Sigmoid colon (tissue), 3 donors: Measurements from ENCODE around the gene CDK5R1.

Source experiments
- POLR2A ChIP-seq, 2 donors: fragments of 450-650 bp; IDR thresholded peaks; one replicate each; pipeline ENCODE4 v1.6.1; 2016; ENCODE audit warnings: antibody characterized with exemption in 2 of 2, mild to moderate bottlenecking in 2 of 2, moderate library complexity in 2 of 2
- TF ChIP-seq, protein P1 (sequence below), 4 experiments: fragments of 450-650 bp in 3 of 4; fragments of 200-600 bp in 1 of 4; IDR thresholded peaks; one replicate each; pipeline ENCODE4 v1.5.1; 2016 to 2019; ENCODE audit warnings: antibody characterized with exemption in 4 of 4, mild to moderate bottlenecking in 3 of 4, moderate library complexity in 2 of 4

DNA sequence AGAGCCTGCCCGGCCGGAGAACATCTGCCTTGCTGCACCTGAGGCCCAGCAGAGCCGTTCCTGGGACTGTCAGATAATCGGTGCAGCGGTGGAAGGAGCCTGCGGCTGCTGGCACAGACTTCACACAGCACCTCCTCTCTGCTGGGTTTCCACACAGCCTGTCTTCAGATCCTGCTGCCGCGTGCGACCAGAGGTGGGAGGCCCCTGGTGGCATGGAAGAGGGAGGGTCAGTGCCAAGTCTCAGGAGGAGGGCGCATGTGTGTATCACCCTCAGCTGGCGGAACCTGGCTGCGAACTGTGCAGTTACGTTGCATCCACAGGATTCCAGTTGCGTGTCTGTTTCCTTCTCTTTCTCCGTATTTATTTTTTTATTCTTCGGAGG, 3.3 kb downstream of the CDK5R1 start:
- TF ChIP-seq, protein P1, sequence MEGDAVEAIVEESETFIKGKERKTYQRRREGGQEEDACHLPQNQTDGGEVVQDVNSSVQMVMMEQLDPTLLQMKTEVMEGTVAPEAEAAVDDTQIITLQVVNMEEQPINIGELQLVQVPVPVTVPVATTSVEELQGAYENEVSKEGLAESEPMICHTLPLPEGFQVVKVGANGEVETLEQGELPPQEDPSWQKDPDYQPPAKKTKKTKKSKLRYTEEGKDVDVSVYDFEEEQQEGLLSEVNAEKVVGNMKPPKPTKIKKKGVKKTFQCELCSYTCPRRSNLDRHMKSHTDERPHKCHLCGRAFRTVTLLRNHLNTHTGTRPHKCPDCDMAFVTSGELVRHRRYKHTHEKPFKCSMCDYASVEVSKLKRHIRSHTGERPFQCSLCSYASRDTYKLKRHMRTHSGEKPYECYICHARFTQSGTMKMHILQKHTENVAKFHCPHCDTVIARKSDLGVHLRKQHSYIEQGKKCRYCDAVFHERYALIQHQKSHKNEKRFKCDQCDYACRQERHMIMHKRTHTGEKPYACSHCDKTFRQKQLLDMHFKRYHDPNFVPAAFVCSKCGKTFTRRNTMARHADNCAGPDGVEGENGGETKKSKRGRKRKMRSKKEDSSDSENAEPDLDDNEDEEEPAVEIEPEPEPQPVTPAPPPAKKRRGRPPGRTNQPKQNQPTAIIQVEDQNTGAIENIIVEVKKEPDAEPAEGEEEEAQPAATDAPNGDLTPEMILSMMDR (IDR thresholded peaks at IDR 0.05): no peak
- TF ChIP-seq POLR2A (IDR thresholded peaks at IDR 0.05): no peak
